CD14-positive monocyte (primary cell): ENCODE results near the gene ZNF48. TPM values are rescaled to one million over a fixed set of nuclear protein-coding genes. Genes with fewer than 3 reads are reported as not detected.

Experiments used
- DNase-seq, 3 donors: peaks; one replicate each; pipeline ENCODE4 v3.0.0-alpha.2; 2011 to 2022
- H2AFZ ChIP-seq: 2 replicates; pipeline ENCODE4 v1.6.0; 2012; ENCODE audit warnings: mild to moderate bottlenecking, low read depth, low read length, inconsistent platforms; ENCODE audit not compliant: insufficient read depth, poor library complexity, severe bottlenecking
- H3K27ac ChIP-seq, 2 donors: 1 replicate in 1 of 2; 2 replicates in 1 of 2; pipeline ENCODE4 v1.5.1; 2012 to 2013; ENCODE audit warnings: low read length in 2 of 2, control low read depth in 1 of 2, inconsistent platforms in 1 of 2, low read depth in 1 of 2, mild to moderate bottlenecking in 1 of 2
- H3K27me3 ChIP-seq, 2 donors: one replicate each; pipeline versions ENCODE4 v1.6.0 to v1.6.1; 2011 to 2013; ENCODE audit warnings: low read length in 2 of 2; ENCODE audit not compliant: control insufficient read depth in 2 of 2, insufficient read depth in 2 of 2
- H3K36me3 ChIP-seq, 2 donors: replicated peaks in 1 of 2; 1 replicate in 1 of 2; 2 replicates in 1 of 2; pipeline versions ENCODE4 v1.5.1 to v1.6.1; 2012 to 2013; ENCODE audit warnings: low read length in 2 of 2, control low read depth in 1 of 2, inconsistent platforms in 1 of 2, mild to moderate bottlenecking in 1 of 2; ENCODE audit not compliant: insufficient read depth in 2 of 2, control insufficient read depth in 1 of 2
- H3K4me1 ChIP-seq, 2 donors: 1 replicate in 1 of 2; 2 replicates in 1 of 2; pipeline versions ENCODE4 v1.5.1 to v1.6.1; 2012 to 2013; ENCODE audit warnings: low read length in 2 of 2, control low read depth in 1 of 2, inconsistent platforms in 1 of 2, mild to moderate bottlenecking in 1 of 2, moderate library complexity in 1 of 2; ENCODE audit not compliant: insufficient read depth in 2 of 2, control insufficient read depth in 1 of 2
- H3K4me2 ChIP-seq: replicated peaks from 2 replicates; pipeline ENCODE3; 2012; ENCODE audit warnings: low read length, moderate library complexity, mild to moderate bottlenecking; ENCODE audit not compliant: poor library complexity, severe bottlenecking; ENCODE audit errors: extremely low read depth
- H3K4me3 ChIP-seq, 3 experiments: fragments of 200-600 bp in 1 of 3; sonication (generic) in 1 of 3; replicated peaks in 1 of 3; 1 replicate in 2 of 3; 2 replicates in 1 of 3; pipeline ENCODE4 v1.5.1; 2011 to 2013; ENCODE audit warnings: low read length in 3 of 3, mild to moderate bottlenecking in 3 of 3, control low read depth in 2 of 3, low read depth in 2 of 3, inconsistent platforms in 1 of 3, moderate library complexity in 1 of 3
- H3K79me2 ChIP-seq: 2 replicates; pipeline ENCODE4 v1.6.0; 2012; ENCODE audit warnings: mild to moderate bottlenecking, control low read depth, inconsistent platforms, low read length, moderate library complexity; ENCODE audit not compliant: insufficient read depth
- H3K9ac ChIP-seq: 2 replicates; pipeline ENCODE4 v1.6.0; 2017; ENCODE audit warnings: low read length, mild to moderate bottlenecking; ENCODE audit not compliant: insufficient read depth, poor library complexity, severe bottlenecking
- H3K9me3 ChIP-seq, 2 donors: replicated peaks in 1 of 2; 1 replicate in 1 of 2; 2 replicates in 1 of 2; pipeline versions ENCODE4 v1.5.1 to v1.6.1; 2012 to 2013; ENCODE audit warnings: low read length in 2 of 2, control low read depth in 1 of 2; ENCODE audit not compliant: control insufficient read depth in 1 of 2, insufficient read depth in 1 of 2
- H4K20me1 ChIP-seq: 2 replicates; pipeline ENCODE4 v1.6.0; 2012; ENCODE audit warnings: mild to moderate bottlenecking, low read length, control low read depth, moderate library complexity; ENCODE audit not compliant: insufficient read depth
- H3K27ac Mint-ChIP-seq, 7 donors: one replicate each; pipeline ENCODE4 v1.8.0; 2020; ENCODE audit warnings: mild to moderate bottlenecking in 7 of 7, mixed read lengths in 7 of 7, moderate library complexity in 6 of 7, inconsistent platforms in 2 of 7
- H3K27me3 Mint-ChIP-seq, 3 donors: one replicate each; pipeline ENCODE4 v1.8.0; 2021 to 2022; ENCODE audit warnings: low read depth in 3 of 3, mild to moderate bottlenecking in 3 of 3, mixed read lengths in 3 of 3, moderate library complexity in 3 of 3, inconsistent platforms in 1 of 3
- H3K36me3 Mint-ChIP-seq, 2 donors: one replicate each; pipeline ENCODE4 v1.8.0; 2020; ENCODE audit warnings: mixed read lengths in 2 of 2, inconsistent platforms in 1 of 2, mild to moderate bottlenecking in 1 of 2
- H3K4me1 Mint-ChIP-seq: one replicate; pipeline ENCODE4 v1.8.0; 2020; ENCODE audit warnings: mild to moderate bottlenecking, mixed read lengths
- H3K4me3 Mint-ChIP-seq, 2 donors: one replicate each; pipeline ENCODE4 v1.8.0; 2020; ENCODE audit warnings: mild to moderate bottlenecking in 2 of 2, mixed read lengths in 2 of 2, moderate library complexity in 1 of 2
- H3K9me3 Mint-ChIP-seq, 7 donors: one replicate each; pipeline ENCODE4 v1.8.0; 2020 to 2022; ENCODE audit warnings: mixed read lengths in 7 of 7, mild to moderate bottlenecking in 6 of 7, moderate library complexity in 6 of 7, inconsistent platforms in 2 of 7
- CTCF ChIP-seq: fragments of 200-600 bp; IDR thresholded peaks from one replicate; pipeline ENCODE4 v1.8.0; 2022; ENCODE audit warnings: antibody characterized with exemption, mild to moderate bottlenecking
- WGBS: methylation state at CpG from one replicate; pipeline ENCODE4 v1.1.5; 2013; ENCODE audit warnings: missing lambda C conversion rate; ENCODE audit not compliant: insufficient coverage; 5-methylcytosine and 5-hydroxymethylcytosine counted together
- intact Hi-C, 2 donors: fragments of 100-400 bp; cut with micrococcal nuclease; formaldehyde crosslinking; loops; one replicate each; pipeline versions ENCODE4 v1.15.0 to v1.15.1; 2023
- polyA plus RNA-seq, 3 donors: library from polyadenylated mRNA; depleted of rRNA in 1 of 3; unstranded in 2 of 3; stranded (reverse) in 1 of 3; fragments of 300-500 nt in 2 of 3; fragments of >200 nt in 1 of 3; fragmentation: Illumina TruSeq in 2 of 3; gene quantifications; 1 replicate in 2 of 3; 2 replicates in 1 of 3; pipeline ENCODE4 v1.2.3, GENCODE V29; 2012 to 2021

ZNF48 gene
- polyA plus RNA-seq, 3 donors, result 0.67 to 1.4 (median 0.93) TPM

GRCh38 chr16:30416624-30417528, 21.7 kb downstream of the ZNF48 start:
- Histone ChIP-seq H3K36me3 (peaks cover 0 to 13% of the 10 kb centered on the region in 2 donors), H4K20me1 (no peaks in the 10 kb centered on the region), H3K4me1 (peaks cover 13 to 22% of the 10 kb centered on the region in 2 donors), H2AFZ (peak overlapping the region; percentile 90), H3K4me2 (peak overlapping the region; percentile 93), H3K27me3 (no peaks in the 10 kb centered on the region), H3K79me2 (no peaks in the 10 kb centered on the region), H3K9ac (peak overlapping the region; percentile 63), H3K9me3 (no peaks in the 10 kb centered on the region), H3K4me3 (peak overlapping the region; percentile 30 to 77 (median 66)), H3K27ac (peak overlapping the region in 1 of 2 donors; percentile 72)
- H3K27me3 Mint-ChIP-seq, result peaks cover 0 to 2% (median 1%) of the 10 kb centered on the region in 3 donors
- 68% methylated on average over 14 of the region's 18 CpGs for WGBS
- no peak for TF ChIP-seq CTCF
- DNase-seq, result no peak
- peaks cover 17% of the 10 kb centered on the region for H3K4me1 Mint-ChIP-seq
- no peak overlapping the region for H3K27ac Mint-ChIP-seq
- H3K4me3 Mint-ChIP-seq, result peak overlapping the region; percentile 43 to 61
- intact Hi-C loops, result no loop called here
- H3K9me3 Mint-ChIP-seq, result no peaks in the 10 kb centered on the region
- peaks cover 20 to 26% of the 10 kb centered on the region in 2 donors for H3K36me3 Mint-ChIP-seq

DNA sequence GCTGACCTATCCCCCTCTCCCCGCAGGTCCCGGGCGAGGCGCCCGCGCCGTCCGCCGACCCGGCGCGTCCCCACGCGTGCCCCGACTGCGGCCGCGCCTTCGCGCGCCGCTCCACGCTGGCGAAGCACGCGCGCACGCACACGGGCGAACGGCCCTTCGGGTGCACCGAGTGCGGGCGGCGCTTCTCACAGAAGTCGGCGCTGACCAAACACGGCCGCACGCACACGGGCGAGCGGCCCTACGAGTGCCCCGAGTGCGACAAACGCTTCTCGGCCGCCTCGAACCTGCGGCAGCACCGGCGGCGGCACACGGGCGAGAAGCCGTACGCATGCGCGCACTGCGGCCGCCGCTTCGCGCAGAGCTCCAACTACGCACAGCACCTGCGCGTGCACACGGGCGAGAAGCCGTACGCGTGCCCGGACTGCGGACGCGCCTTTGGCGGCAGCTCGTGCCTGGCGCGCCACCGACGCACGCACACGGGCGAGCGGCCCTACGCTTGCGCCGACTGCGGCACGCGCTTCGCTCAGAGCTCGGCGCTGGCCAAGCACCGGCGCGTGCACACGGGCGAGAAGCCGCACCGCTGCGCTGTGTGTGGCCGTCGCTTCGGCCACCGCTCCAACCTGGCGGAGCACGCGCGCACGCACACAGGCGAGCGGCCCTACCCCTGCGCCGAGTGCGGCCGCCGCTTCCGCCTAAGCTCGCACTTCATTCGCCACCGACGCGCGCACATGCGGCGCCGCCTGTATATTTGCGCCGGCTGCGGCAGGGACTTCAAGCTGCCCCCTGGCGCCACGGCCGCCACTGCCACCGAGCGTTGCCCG, 22.5 kb downstream of the ZNF48 start:
- H2AFZ ChIP-seq, result peak overlapping the region; percentile 90
- intact Hi-C loops, result no loop called here
- peak overlapping the region; percentile 93 for H3K4me2 ChIP-seq

More for the DNA sequence above, 22.5 kb downstream of the ZNF48 start:
- Histone ChIP-seq H4K20me1 (no peaks in the 10 kb centered on the region), H3K4me3 (peak overlapping the region; percentile 30 to 77 (median 66)), H3K9ac (peak overlapping the region; percentile 63), H3K9me3 (no peaks in the 10 kb centered on the region), H3K27me3 (no peaks in the 10 kb centered on the region), H3K79me2 (no peaks in the 10 kb centered on the region), H3K36me3 (peaks cover 2 to 8% of the 10 kb centered on the region in 2 donors), H3K4me1 (peaks cover 13 to 22% of the 10 kb centered on the region in 2 donors), H3K27ac (peak overlapping the region; percentile 55 to 72)
- TF ChIP-seq CTCF, result peak; percentile 19
- H3K27ac Mint-ChIP-seq, result peak overlapping the region in 1 of 7 donors; percentile 33
- H3K36me3 Mint-ChIP-seq, result peaks cover 19 to 34% of the 10 kb centered on the region in 2 donors
- peaks cover 0 to 2% (median 1%) of the 10 kb centered on the region in 3 donors for H3K27me3 Mint-ChIP-seq
- peaks cover 14% of the 10 kb centered on the region for H3K4me1 Mint-ChIP-seq
- WGBS, result under 1% methylated on average over 140 of the region's 140 CpGs
- H3K4me3 Mint-ChIP-seq, result peak overlapping the region; percentile 66 to 73
- peak; percentile 90 to 92 (median 91) for DNase-seq
- no peaks in the 10 kb centered on the region for H3K9me3 Mint-ChIP-seq
